ENCODE data around the gene PRSS53.

The PRSS53 gene

GRCh38 chr16:31036691-31037090 lies 52.1 kb downstream of the PRSS53 start:
- DNase-seq = no peak

DNA sequence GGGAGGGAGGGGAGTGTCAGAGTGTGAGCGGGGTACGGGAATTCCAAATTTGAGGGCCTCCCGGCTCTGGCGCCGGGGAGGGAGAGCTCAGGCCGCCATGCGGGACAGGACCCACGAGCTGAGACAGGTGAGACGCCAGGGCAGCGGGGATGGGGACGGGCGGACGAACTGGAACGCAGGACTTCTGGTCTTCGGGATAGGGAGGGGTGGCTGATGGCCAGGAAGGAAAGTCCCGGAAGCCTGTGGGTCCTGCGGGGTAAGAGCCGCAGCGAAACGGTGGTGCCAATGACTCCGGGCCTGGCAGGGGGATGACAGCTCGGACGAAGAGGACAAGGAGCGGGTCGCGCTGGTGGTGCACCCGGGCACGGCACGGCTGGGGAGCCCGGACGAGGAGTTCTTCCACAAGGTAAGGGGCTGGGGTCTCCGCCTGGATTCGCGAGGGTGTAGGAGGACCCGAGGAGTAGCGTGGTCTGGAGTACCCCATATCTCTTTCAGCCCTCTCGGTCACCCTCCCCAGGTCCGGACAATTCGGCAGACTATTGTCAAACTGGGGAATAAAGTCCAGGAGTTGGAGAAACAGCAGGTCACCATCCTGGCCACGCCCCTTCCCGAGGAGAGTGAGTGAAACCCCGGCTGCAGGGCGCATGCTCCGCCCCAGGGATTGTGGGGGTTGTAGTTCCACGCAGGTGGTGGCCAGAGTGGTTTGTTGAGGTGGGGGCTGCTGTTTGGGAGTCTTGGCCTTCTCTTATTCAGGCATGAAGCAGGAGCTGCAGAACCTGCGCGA lies 54.8 kb downstream of the PRSS53 start:
- DNase-seq = peak; percentile 86

Data from NCI-H146 (cell line).